NCI-H2081 (cell line): ENCODE data around the gene C20orf204.
A peak's percentile ranks its signal among the peaks of the same experiment; 100 is the strongest.

Experiments used
- DNase-seq, 2 experiments: peaks; one replicate each; lab custom pipeline; 2025; lab: John Stamatoyannopoulos, UW

C20orf204 gene

DNA sequence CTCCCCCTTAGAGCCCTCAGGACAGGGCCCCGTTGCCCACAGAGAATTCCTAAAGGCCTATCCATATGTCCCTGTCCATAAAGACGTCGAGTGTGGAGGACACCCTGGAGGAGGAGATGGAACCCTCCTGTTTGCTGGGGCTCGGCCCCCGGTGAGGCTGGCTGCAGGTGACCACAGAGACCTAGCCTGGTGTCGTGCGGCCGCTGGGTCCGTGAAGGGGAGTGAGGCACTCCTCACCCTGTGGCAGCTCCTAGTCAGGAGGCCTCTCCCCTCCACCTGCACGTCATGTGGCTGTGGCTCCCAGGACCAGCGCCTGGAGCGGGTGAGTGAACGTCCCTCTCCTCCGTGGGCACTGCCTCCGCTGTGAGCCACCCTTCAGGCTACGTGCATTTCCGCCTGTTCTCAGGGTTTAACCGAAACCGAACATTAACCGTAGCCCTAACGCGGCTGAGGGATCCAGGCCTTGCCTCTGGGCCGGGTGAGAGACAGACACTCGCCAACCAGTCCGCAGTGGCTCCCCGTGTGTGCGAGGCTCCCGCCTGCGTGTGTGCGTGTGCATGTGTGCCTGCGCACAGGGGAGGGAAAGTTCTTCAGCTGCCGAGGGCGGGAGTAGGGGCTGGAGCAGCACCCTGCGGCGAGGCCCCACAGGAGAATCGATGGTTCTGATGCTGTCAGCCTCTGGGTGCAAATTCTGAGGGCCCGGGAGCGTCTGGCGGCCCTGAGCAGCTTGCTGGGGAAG lies 21.1 kb downstream of the C20orf204 start:
- no peak for DNase-seq

DNA sequence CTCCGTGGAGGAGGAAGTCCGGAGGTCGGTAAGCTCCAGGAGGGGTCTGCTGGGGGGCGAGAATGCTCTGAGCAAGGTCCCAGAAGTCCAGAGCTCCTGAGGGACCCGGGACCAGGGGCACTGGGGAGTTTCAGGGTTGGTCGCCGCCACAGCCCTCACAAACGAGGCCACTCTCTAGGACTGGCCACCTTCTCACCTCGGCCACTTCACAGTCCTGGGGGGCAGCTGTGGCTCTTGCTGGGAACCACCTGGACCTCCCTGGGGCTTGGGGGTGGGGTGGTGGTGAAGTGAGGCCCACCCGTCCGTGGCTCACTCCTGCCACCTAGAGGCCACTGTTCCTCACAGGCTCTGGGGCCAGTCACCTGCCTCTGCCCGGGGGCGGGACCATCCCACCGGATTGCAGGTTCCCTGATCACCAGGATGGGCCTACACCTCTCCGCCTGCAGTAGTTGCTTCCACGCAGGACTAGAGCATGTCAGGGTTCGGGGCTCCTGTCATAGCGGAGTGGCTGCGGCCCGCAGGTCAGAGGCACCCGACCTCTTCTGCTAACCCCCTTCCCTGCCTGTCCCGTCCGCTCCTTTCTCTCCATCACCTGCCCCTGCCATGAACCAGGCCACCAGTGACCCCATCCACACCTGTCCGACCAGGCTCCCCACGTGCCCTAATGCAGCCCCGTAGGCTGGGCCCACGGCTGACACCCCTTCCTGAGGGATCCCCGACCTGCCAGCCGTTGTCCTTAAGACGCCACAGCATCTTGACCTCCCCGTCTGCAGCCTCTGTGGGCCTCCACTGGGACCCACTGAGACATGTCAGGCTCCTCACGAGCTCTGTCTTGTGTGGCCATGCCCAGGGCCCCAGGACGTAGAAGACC lies 21.9 kb downstream of the C20orf204 start:
- DNase-seq = peak; percentile 60 to 78

DNA sequence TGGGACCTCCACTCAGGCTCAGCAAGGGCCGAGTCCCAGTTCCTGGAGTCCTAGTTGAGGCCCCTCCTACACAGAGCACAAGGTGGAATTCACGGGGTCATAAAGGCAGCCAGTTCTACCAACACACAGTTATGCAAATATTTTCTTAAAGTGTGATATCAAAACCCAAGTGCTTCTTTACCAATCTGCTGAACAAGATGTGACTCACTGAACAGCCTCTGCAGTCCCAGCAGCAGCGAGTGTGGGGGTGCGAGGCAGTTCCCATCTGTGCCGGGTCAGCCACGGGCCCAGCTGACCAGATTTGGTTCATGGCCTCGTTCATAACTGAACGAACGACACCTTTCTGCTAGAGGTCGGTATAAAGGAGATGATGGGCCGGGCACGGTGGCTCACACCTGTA lies 22.6 kb downstream of the C20orf204 start:
- DNase-seq = no peak

DNA sequence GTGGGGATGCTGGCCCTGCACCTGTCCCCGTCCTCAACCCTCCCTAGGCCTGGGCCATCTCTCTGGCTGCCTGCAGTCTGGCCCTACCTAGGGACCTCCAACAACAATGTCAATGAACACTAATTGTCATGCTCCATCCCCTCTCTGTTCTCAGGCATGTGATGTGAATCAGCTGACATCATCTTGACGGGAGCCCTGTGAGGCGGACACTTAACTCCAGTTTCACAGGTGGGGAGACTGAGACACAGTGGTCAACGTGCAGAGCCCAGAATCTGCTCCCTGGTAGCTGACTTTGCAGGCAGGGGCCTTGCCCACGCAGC lies 26.3 kb downstream of the C20orf204 start:
- DNase-seq = no peak

- DNase-seq = peak; percentile 93 to 95
These were observed 26.8 kb downstream of the C20orf204 start, which contains the start of gene TCEA2 for GRCh38 chr20:64062596-64063388. Gene TCEA2 (plus strand): TSS chr20:64063198. CDS start chr20:64063313, 115 bp downstream.

- DNase-seq = no peak
These were observed 27.6 kb downstream of the C20orf204 start for GRCh38 chr20:64063389-64064144.

DNA sequence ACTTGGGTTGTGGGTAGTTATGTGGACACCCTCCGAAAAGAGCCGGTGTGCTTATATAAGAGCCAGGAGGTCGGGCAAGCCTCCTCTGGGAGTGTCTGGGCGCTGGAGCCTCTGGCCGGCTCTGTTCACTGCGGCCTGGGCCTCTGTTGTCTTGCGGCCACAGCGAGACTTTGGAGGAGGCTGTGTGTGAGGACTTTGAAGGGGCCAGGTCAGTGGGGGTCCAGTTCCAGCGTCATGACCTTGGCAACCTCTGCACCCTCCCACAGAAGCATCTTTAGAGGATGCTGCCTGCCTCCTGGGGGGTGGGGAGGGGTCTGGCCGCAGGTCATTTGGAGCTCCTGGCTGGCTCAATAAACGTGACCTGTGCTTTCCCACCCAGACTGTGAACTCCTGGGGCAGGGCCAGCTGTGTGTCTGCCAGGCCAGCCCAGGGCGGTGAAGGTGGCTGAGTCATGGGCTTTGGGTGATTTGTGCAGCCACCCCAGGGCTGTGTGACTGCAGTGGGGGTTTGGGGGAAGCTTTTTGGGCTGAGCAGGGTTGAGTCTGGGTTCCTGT lies 28.2 kb downstream of the C20orf204 start:
- no peak for DNase-seq

DNA sequence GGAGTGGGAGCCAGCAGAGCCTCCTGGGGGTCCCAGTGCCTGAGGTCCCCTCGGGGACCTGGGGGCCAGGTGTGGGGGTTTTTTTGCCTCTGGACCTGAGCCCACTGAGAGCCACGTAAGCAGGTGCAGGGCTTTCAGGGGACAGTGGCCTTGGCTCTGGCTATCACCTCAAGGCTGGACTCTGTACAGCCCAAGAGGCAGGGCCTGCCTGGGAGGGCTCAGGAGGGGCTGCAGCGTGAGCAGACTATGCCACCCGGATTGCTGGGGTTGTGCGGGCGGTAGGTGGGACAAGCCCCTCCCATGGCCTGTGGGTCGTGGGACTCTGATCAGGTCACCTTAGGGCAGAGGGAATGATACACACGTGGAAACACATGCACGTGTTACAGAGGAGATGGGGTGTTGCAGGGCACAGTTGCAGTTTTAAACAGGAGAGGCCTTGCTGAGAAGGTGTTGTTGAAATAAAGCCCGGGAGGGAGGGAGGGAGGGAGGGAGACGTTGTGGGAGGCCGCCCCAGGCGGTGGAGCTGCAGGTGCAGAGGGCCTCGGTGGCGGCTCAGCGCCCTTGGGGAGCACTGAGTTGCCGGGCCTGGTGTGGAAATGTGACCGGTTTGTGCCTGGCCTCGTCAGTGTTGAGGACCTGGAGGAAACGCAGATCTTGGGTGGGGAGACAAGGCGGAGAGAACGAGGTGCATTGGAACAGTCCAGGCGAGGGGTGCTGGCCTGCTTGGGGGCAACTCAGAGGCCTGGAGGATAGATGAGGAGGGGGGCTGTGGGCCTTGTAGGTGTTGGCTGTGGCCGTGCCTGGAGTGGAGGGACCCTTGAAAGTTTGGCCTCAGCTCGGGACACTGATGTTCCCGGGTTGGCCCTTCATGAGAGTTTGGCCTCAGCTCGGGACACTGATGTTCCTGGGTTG lies 29.3 kb downstream of the C20orf204 start:
- no peak for DNase-seq

GRCh38 chr20:64065974-64066343 lies 30.0 kb downstream of the C20orf204 start:
- DNase-seq = no peak

DNA sequence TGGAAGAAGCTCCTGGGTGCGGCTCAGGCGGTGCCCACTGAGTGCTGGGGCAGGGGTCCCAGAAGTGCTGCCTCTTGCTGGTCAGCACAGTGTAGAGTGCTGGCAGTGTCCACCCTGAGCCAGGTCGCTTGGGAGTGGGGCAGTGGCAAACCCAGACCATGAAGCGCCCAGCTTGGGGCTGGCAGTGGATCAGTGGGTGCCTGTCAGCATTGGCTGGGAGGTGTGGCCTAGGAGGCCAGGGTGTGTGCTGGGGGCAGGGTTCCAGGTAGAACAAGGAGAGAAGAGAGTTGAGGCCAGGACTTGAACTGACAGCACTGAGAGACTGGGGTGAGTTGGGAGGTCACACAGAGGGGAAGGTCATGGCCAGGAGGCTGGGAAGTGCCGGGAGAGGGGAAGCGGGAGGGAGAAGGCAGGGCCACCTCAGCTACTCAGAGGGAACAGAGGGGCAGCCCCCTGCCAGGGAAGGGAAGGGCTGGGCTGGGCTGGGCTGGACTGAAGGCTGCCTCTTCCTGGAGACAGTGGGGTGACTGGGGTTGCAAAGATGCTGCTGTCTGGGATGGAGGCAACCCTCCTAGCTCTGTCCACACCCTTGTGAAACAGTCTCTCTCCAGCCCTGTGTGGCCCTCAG lies 31.1 kb downstream of the C20orf204 start:
- DNase-seq = no peak

DNA sequence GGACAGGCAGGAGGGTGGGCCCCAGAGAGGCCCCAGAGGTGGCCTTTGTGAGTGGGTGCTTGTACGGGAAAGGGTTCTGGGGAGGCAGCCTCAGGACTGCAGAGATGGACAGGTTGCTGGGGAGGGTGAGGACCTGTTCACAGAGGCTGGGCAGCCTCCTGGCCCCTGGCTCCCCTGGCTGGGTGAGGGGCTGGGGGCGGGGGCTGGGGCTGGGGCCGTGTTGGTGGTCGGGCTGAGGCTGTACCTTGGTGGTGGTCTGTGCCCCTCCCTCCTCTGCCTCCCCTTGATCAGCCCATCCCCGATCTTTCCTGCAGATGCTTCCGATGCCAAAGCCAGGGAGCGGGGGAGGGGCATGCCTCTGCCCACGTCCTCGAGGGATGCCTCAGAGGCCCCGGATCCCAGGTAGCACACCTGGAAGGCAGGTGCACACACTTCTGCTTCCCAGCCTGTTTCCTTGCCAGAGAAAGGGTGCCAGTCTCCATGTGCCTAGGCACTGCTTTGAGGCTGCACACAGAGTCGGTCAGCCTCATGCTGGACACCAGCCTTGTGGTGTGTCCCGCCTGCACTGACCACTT lies 31.8 kb downstream of the C20orf204 start:
- no peak for DNase-seq

GRCh38 chr20:64068386-64069208 lies 32.6 kb downstream of the C20orf204 start:
- DNase-seq = no peak

DNA sequence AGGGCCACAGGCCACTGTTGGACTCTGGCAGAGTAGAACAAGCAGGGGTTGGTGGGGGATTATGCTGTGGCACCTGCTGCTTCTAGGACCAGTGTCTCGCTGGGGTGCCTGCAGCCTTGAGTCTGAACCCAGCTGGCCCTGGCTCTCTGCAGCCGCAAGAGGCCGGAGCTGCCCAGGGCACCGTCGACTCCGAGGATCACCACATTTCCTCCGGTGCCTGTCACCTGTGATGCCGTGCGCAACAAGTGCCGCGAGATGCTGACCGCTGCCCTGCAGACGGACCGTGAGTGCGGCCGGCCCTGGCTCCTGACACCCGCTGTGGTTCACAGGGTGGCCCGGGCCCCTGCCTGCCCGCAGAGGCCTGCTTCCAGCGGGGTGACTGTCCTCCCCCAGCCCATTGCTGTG lies 33.2 kb downstream of the C20orf204 start:
- no peak for DNase-seq

GRCh38 chr20:64069614-64070243 lies 33.7 kb downstream of the C20orf204 start:
- DNase-seq = no peak

GRCh38 chr20:64070244-64070993 lies 34.4 kb downstream of the C20orf204 start:
- no peak for DNase-seq

- DNase-seq = no peak
These were observed 35.7 kb downstream of the C20orf204 start for GRCh38 chr20:64071341-64072332.
